SK-N-SH (cell line): Measurements from ENCODE around the gene AIF1L. TPM values are rescaled to one million over a fixed set of nuclear protein-coding genes. Genes with fewer than 3 reads are reported as not detected.
A peak's percentile ranks its signal among the peaks of the same experiment; 100 is the strongest.

ENCODE experiments used
- CTCF ChIA-PET: fragments of 300-600, 350-600 bp; formaldehyde crosslinking; extraction: SDS; loops from one replicate; lab custom pipeline; 2021; lab: Yijun Ruan, JAX
- POLR2A ChIA-PET: fragments of 350-600 bp; sonication (Branson Sonifier 250); formaldehyde crosslinking; extraction: SDS; loops from one replicate; lab custom pipeline; 2020; ENCODE audit warnings: antibody characterized with exemption, inconsistent platforms; lab: Yijun Ruan, JAX
- DNase-seq: peaks from one replicate; pipeline ENCODE4 v3.0.0; 2012
- H2AFZ ChIP-seq: fragments of 200-600 bp; sonication (generic); 2 replicates; pipeline ENCODE4 v1.8.1; 2016; ENCODE audit warnings: antibody characterized with exemption, mild to moderate bottlenecking, low read depth
- H3F3A ChIP-seq: fragments of 200-600 bp; sonication (generic); replicated peaks from 2 replicates; pipeline ENCODE3; 2016; ENCODE audit warnings: antibody characterized with exemption, mild to moderate bottlenecking; ENCODE audit not compliant: insufficient read depth
- H3K27ac ChIP-seq, 2 experiments: fragments of 200-500 bp in 1 of 2; fragments of 200-600 bp in 1 of 2; sonication (Bioruptor generic) in 1 of 2; sonication (generic), shearing (Covaris generic) in 1 of 2; 2 replicates each; pipeline versions ENCODE4 v1.5.1 to v1.6.1; 2014 to 2016; ENCODE audit warnings: low read depth in 2 of 2, inconsistent platforms in 1 of 2, low read length in 1 of 2, mild to moderate bottlenecking in 1 of 2, mixed read lengths in 1 of 2
- H3K27me3 ChIP-seq: fragments of 200-600 bp; sonication (generic), shearing (Covaris generic); 2 replicates; pipeline ENCODE4 v1.6.1; 2016; ENCODE audit warnings: mixed run types; ENCODE audit not compliant: insufficient read depth
- H3K36me3 ChIP-seq, 2 experiments: fragments of 200-500 bp in 1 of 2; fragments of 200-600 bp in 1 of 2; sonication (Bioruptor generic) in 1 of 2; sonication (generic) in 1 of 2; replicated peaks in 1 of 2; 2 replicates each; pipeline versions ENCODE3 to v1.5.1; 2014 to 2016; ENCODE audit warnings: low read length in 1 of 2, mild to moderate bottlenecking in 1 of 2; ENCODE audit not compliant: insufficient read depth in 2 of 2, control insufficient read depth in 1 of 2
- H3K4me1 ChIP-seq, 2 experiments: fragments of 200-500 bp in 1 of 2; fragments of 200-600 bp in 1 of 2; sonication (Bioruptor generic) in 1 of 2; sonication (generic), shearing (Covaris generic) in 1 of 2; 2 replicates each; pipeline versions ENCODE4 v1.5.1 to v1.6.1; 2014 to 2016; ENCODE audit warnings: low read depth in 1 of 2, low read length in 1 of 2, mixed run types in 1 of 2; ENCODE audit not compliant: insufficient read depth in 2 of 2, control insufficient read depth in 1 of 2
- H3K4me2 ChIP-seq: fragments of 200-600 bp; sonication (generic), shearing (Covaris generic); 2 replicates; pipeline ENCODE4 v1.6.1; 2017; ENCODE audit warnings: mixed run types
- H3K4me3 ChIP-seq, 2 experiments: fragments of 200-500 bp in 1 of 2; fragments of 200-600 bp in 1 of 2; sonication (Bioruptor generic) in 1 of 2; sonication (generic), shearing (Covaris generic) in 1 of 2; 2 replicates each; pipeline versions ENCODE4 v1.5.1 to v1.8.1; 2014 to 2016; ENCODE audit warnings: low read depth in 2 of 2, inconsistent platforms in 1 of 2, low read length in 1 of 2, mild to moderate bottlenecking in 1 of 2, mixed read lengths in 1 of 2, moderate library complexity in 1 of 2
- H3K79me2 ChIP-seq: fragments of 200-600 bp; sonication (generic); 2 replicates; pipeline ENCODE4 v1.8.1; 2017; ENCODE audit warnings: mild to moderate bottlenecking; ENCODE audit not compliant: insufficient read depth
- H3K9ac ChIP-seq: fragments of 200-600 bp; sonication (generic); 2 replicates; pipeline ENCODE4 v1.6.1; 2017; ENCODE audit warnings: mixed run types
- H3K9me2 ChIP-seq: fragments of 200-600 bp; sonication (generic); 2 replicates; pipeline ENCODE4 v1.6.1; 2017; ENCODE audit warnings: mixed run types
- H3K9me3 ChIP-seq: fragments of 200-600 bp; sonication (generic); 2 replicates; pipeline ENCODE4 v1.6.1; 2017; ENCODE audit warnings: mixed run types, mild to moderate bottlenecking, moderate library complexity
- H4K20me1 ChIP-seq: fragments of 200-600 bp; sonication (generic); 2 replicates; pipeline ENCODE4 v1.6.1; 2017; ENCODE audit warnings: mild to moderate bottlenecking, mixed run types; ENCODE audit not compliant: insufficient read depth
- CHD2 ChIP-seq: fragments of 150-350 bp; IDR thresholded peaks from 2 replicates; pipeline ENCODE4 v1.6.1; 2018; ENCODE audit warnings: low read length; ENCODE audit not compliant: partially characterized antibody
- CTCF ChIP-seq: fragments of 200-600 bp; sonication (generic); IDR thresholded peaks from 2 replicates; pipeline ENCODE4 v1.6.1; 2017; ENCODE audit warnings: antibody characterized with exemption, mild to moderate bottlenecking, moderate library complexity
- ELF1 ChIP-seq: IDR thresholded peaks from 2 replicates; pipeline ENCODE4 v1.4.0; 2012
- EP300 ChIP-seq, 2 experiments: IDR thresholded peaks; 2 replicates each; pipeline versions ENCODE4 v1.4.0 to v1.6.1; 2012; ENCODE audit warnings: borderline replicate concordance in 1 of 2, low read depth in 1 of 2, low read length in 1 of 2
- FOXM1 ChIP-seq: IDR thresholded peaks from 2 replicates; pipeline ENCODE4 v1.4.0; 2012; ENCODE audit warnings: low read depth, mild to moderate bottlenecking
- GABPA ChIP-seq: IDR thresholded peaks from 2 replicates; pipeline ENCODE4 v1.4.0; 2012; ENCODE audit warnings: low read depth, mild to moderate bottlenecking
- MAX ChIP-seq: IDR thresholded peaks from 2 replicates; pipeline ENCODE4 v1.4.0; 2012; ENCODE audit warnings: low read depth
- MXI1 ChIP-seq: IDR thresholded peaks from 2 replicates; pipeline ENCODE4 v1.6.1; 2012; ENCODE audit warnings: mild to moderate bottlenecking, low read depth, low read length, improper control_type of control experiment
- NFIC ChIP-seq: IDR thresholded peaks from 2 replicates; pipeline ENCODE4 v1.4.0; 2012; ENCODE audit warnings: borderline replicate concordance
- NRF1 ChIP-seq: IDR thresholded peaks from 2 replicates; pipeline ENCODE4 v1.6.1; 2012; ENCODE audit warnings: low read depth, mild to moderate bottlenecking, low read length
- POLR2AphosphoS5 ChIP-seq: IDR thresholded peaks from 2 replicates; pipeline ENCODE4 v1.6.1; 2012; ENCODE audit warnings: low read depth, low read length
- RAD21 ChIP-seq: IDR thresholded peaks from 2 replicates; pipeline ENCODE4 v1.6.1; 2012; ENCODE audit warnings: mild to moderate bottlenecking, low read length
- RCOR1 ChIP-seq: fragments of 150-350 bp; IDR thresholded peaks from 2 replicates; pipeline ENCODE4 v1.6.1; 2017; ENCODE audit warnings: antibody characterized with exemption, low read length
- REST ChIP-seq: IDR thresholded peaks from 2 replicates; pipeline ENCODE4 v1.6.1; 2012; ENCODE audit warnings: mild to moderate bottlenecking, low read depth, low read length, moderate library complexity
- RFX5 ChIP-seq: IDR thresholded peaks from 2 replicates; pipeline ENCODE4 v1.6.1; 2012; ENCODE audit warnings: mild to moderate bottlenecking, improper control_type of control experiment, low read length
- RXRA ChIP-seq: IDR thresholded peaks from 2 replicates; pipeline ENCODE4 v1.4.0; 2012; ENCODE audit warnings: low read depth, mild to moderate bottlenecking, borderline replicate concordance
- SIN3A ChIP-seq: IDR thresholded peaks from 2 replicates; pipeline ENCODE4 v1.6.1; 2012; ENCODE audit warnings: low read depth, mild to moderate bottlenecking, low read length, moderate library complexity, borderline replicate concordance
- SMC3 ChIP-seq: IDR thresholded peaks from 2 replicates; pipeline ENCODE4 v1.6.1; 2012; ENCODE audit warnings: low read depth, low read length, improper control_type of control experiment
- TAF1 ChIP-seq: IDR thresholded peaks from 2 replicates; pipeline ENCODE4 v1.6.1; 2012; ENCODE audit warnings: low read depth, mild to moderate bottlenecking, low read length, moderate library complexity, borderline replicate concordance
- TCF12 ChIP-seq: IDR thresholded peaks from 2 replicates; pipeline ENCODE4 v1.4.0; 2012
- USF2 ChIP-seq: fragments of 150-350 bp; IDR thresholded peaks from 2 replicates; pipeline ENCODE4 v1.6.1; 2017; ENCODE audit warnings: antibody characterized with exemption, low read length, low read depth, borderline replicate concordance
- YY1 ChIP-seq: IDR thresholded peaks from 2 replicates; pipeline ENCODE4 v1.4.0; 2012; ENCODE audit warnings: low read depth, mild to moderate bottlenecking
- ZBTB33 ChIP-seq: IDR thresholded peaks from 2 replicates; pipeline ENCODE4 v1.4.0; 2012; ENCODE audit warnings: low read depth, borderline replicate concordance
- WGBS: methylation state at CpG from one replicate; pipeline ENCODE4 v1.1.6; 2017; ENCODE audit warnings: low lambda C conversion rate; 5-methylcytosine and 5-hydroxymethylcytosine counted together
- polyA plus RNA-seq, 3 experiments: library from polyadenylated mRNA; depleted of rRNA; stranded (reverse); fragments of >200 nt; gene quantifications; 2 replicates each; pipeline ENCODE4 v1.2.3, GENCODE V29; 2012

The AIF1L gene
- polyA plus RNA-seq, 1 of the 3 experiments (the other 2 are of a cell fraction), result 0.26 TPM

- TF ChIP-seq USF2 (no peak), EP300 (IDR thresholded peaks at IDR 0.05; ENCODE audit: borderline replicate concordance in 1 of 2, low read depth in 1 of 2, low read length in 1 of 2) (no peak), CTCF (no peak)
Observed at GRCh38 chr9:131125038-131125287, 28.6 kb downstream of the AIF1L start (continued).

GRCh38 chr9:131125288-131126058 lies 29.1 kb downstream of the AIF1L start, which contains the start of gene NUP214:
TSS of gene NUP214 (plus strand) at chr9:131125586. CDS start at chr9:131125705, 119 bp downstream.
- H3K79me2 ChIP-seq, result peaks cover 43% of the 10 kb centered on the region
- H3K27me3 ChIP-seq, result no peaks in the 10 kb centered on the region
- peak within 1 kb of the TSS; percentile 99 for H2AFZ ChIP-seq
- H3K36me3 ChIP-seq, result peaks cover 21 to 35% of the 10 kb centered on the region in 2 experiments
- peak within 1 kb of the TSS; percentile 84 for H3K9ac ChIP-seq
- H3K9me3 ChIP-seq, result no peaks in the 10 kb centered on the region
- peak within 1 kb of the TSS; percentile 85 to 92 for H3K4me3 ChIP-seq
- DNase-seq, result peak; percentile 98
- H4K20me1 ChIP-seq, result no peaks in the 10 kb centered on the region
- peaks cover 10% of the 10 kb centered on the region in 2 experiments; a peak in 2 of 4 replicates for H3K4me1 ChIP-seq
- ChIA-PET POLR2A (interaction anchor here (0.6 to 1.4 kb wide), 8 partner anchors 8 to 248 kb away, joined by 3 to 13 read pairs (median 3); no protein-coding TSS in a partner anchor), CTCF (interaction anchor here (1.3 to 2.1 kb wide), 5 partner anchors 12 to 79 kb away, joined by 3 to 8 read pairs (median 5); no protein-coding TSS in a partner anchor)
- peaks cover 6% of the 10 kb centered on the region for H3F3A ChIP-seq
- peak within 1 kb of the TSS; percentile 66 to 74 for H3K27ac ChIP-seq
- H3K9me2 ChIP-seq, result no peaks in the 10 kb centered on the region
- WGBS, result 2% methylated on average over 22 of the region's 61 CpGs
- peak within 1 kb of the TSS; percentile 93 for H3K4me2 ChIP-seq
- TF ChIP-seq GABPA (peak; percentile 98), ELF1 (peak; percentile 95), RAD21 (no peak), MAX (peak; percentile 91), SMC3 (no peak), YY1 (peak; percentile 68; the same call in 1 of the 2 replicates), RXRA (no peak), RFX5 (peak; percentile 80; the same call in 1 of the 2 replicates), TCF12 (no peak), NFIC (peak; percentile 53; the same call in 1 of the 2 replicates), CHD2 (peak; percentile 97), RCOR1 (no peak), FOXM1 (0 out of 2 replicates have a peak, but pooled peaks have one; percentile 14), TAF1 (peak; percentile 85; the same call in 1 of the 2 replicates), POLR2AphosphoS5 (peak; percentile 94), SIN3A (peak; percentile 83; the same call in 1 of the 2 replicates), NRF1 (peak; percentile 90), ZBTB33 (peak; percentile 95), REST (no peak), MXI1 (peak; percentile 95)
